ENCODE results near the gene POLR1B.

GRCh38 chr2:112516801-112517200 lies 25.5 kb upstream of the POLR1B start:
- TF ChIP-seq CTCF (IDR thresholded peaks at IDR 0.05) (no peak), EP300 (IDR thresholded peaks at IDR 0.05) (no peak), POLR2A (IDR thresholded peaks at IDR 0.05; ENCODE audit: low read depth) (no peak)
